ENCODE measurements around the gene AGBL5. TPM values are rescaled to one million over a fixed set of nuclear protein-coding genes. Genes with fewer than 3 reads are reported as not detected.

The AGBL5 gene
- total and polyA plus RNA-seq, 9 of the 15 experiments (the other 6 are each of a cell fraction or from before 2014, with no cell fraction given), result 3.3 to 52.7 (median 26.2) TPM

DNA sequence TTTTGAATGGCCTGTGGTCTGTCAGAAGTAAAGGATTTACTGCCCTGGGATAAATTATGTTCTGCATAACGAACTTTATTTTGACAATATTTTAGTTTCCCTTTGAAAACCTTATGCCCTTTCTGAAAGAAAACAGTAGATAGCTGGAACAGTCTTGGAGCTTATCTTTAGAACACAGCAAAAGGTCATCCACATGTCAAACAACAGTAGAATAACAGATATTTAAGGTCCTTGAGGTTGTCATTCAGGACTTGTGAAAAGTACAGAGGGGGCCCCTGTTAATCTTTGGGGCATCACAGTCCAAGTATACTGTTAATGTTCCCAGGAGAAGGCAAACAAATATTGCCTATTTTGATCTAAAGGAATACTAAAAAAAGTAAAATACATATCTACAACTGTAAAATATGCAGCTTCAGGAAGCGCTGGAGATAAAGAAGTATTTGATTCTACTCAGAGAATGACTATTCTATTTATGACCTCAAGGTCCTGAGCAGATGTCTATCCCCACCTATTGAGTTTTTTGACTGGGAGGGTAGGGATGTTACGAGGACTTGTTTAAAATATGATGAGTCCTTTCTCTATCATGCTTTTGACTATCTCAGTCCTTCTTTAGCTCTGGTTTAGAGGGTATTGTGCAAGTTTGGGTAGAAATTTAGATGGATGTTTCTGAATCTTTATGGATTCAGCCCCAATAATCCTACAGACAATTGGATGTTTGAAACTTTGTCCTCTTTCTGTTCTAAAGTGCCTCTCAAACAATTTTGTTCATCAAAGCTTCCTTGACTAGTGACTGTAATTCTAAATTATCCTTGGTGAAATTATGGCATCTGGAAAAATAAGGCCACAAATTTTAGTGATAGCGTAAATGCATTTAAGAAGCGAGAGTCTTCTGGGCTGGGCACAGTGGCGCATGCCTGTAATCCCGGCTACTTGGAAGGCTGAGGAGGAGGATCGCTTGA lies 43.8 kb upstream of the AGBL5 start:
- H3K9me3 ChIP-seq (replicated peaks; ENCODE audit: control insufficient read depth, insufficient read depth, low read depth, low read length), result no peaks in the 10 kb centered on the region
- H3K27me3 ChIP-seq (ENCODE audit: control insufficient read depth in 2 of 2, insufficient read depth in 2 of 2, low read length in 2 of 2), result no peaks in the 10 kb centered on the region
- no TSS peak for BruUV-seq (replicated peaks)
- DNase-seq (ENCODE audit: extremely low read depth in 1 of 4, low spot score in 3 of 4), result peak; percentile 44 to 81 (median 60)
- peak overlapping the region; percentile 5; the same call in 1 of the 2 replicates for H3K4me3 ChIP-seq
- H3K79me2 ChIP-seq (ENCODE audit: control insufficient read depth, insufficient read depth, low read length), result peaks cover 67% of the 10 kb centered on the region
- peak overlapping the region in 1 of 2 experiments; percentile 68; a peak in 2 of 4 replicates for H3K9ac ChIP-seq (ENCODE audit: insufficient read depth in 1 of 2, low read depth in 2 of 2, low read length in 2 of 2)
- intact Hi-C loops (cut with micrococcal nuclease) (loop anchor here (1.0 to 2.0 kb wide), 3 partner anchors 9 to 35 kb away; no protein-coding TSS in a partner anchor), in situ Hi-C loops (cut with MboI) (no loop called here)
- 0 out of 2 replicates have a peak overlapping the region, but pooled peaks have one; percentile 9 for H2AFZ ChIP-seq (ENCODE audit: low read depth, low read length)
- CTCF ChIA-PET (ENCODE audit: low intra/inter-chr PET ratio), result no interaction called here
- H3K27ac ChIP-seq (ENCODE audit: extremely low read depth, low read depth, low read length), result peak overlapping the region; percentile 88
- peak overlapping the region; percentile 70 for H3K4me2 ChIP-seq (ENCODE audit: insufficient read depth, low read length)
- H3K9me1 ChIP-seq (ENCODE audit: control insufficient read depth, insufficient read depth, low read length), result peaks cover 3% of the 10 kb centered on the region
- POLR2A ChIA-PET, result interaction anchor here (0.9 to 2.6 kb wide), 11 partner anchors 8 to 655 kb away, joined by 3 to 13 read pairs (median 5); partner anchors contain the start of gene TMEM214
- WGBS (ENCODE audit: insufficient coverage, low coverage, missing lambda C conversion rate), result 33% methylated on average over 7 of the region's 8 CpGs
- peak; percentile 67 for ATAC-seq
- FAIRE-seq, result peak; percentile 83
- no peaks in the 10 kb centered on the region for H4K20me1 ChIP-seq (replicated peaks; ENCODE audit: control insufficient read depth, insufficient read depth, low read length)
- H3K36me3 ChIP-seq (ENCODE audit: control insufficient read depth, insufficient read depth, low read length), result peaks cover 3% of the 10 kb centered on the region; the same call in 2 of the 3 replicates
- peaks cover 33 to 90% of the 10 kb centered on the region in 2 experiments for H3K4me1 ChIP-seq (replicated peaks in 1 of 2; ENCODE audit: control insufficient read depth in 2 of 2, insufficient read depth in 2 of 2, low read length in 2 of 2)
- TF ChIP-seq, protein P1, sequence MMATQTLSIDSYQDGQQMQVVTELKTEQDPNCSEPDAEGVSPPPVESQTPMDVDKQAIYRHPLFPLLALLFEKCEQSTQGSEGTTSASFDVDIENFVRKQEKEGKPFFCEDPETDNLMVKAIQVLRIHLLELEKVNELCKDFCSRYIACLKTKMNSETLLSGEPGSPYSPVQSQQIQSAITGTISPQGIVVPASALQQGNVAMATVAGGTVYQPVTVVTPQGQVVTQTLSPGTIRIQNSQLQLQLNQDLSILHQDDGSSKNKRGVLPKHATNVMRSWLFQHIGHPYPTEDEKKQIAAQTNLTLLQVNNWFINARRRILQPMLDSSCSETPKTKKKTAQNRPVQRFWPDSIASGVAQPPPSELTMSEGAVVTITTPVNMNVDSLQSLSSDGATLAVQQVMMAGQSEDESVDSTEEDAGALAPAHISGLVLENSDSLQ (IDR thresholded peaks at IDR 0.05), result peak; percentile 94
- peak; percentile 19; the same call in 1 of the 2 replicates for TF ChIP-seq NFATC3 (IDR thresholded peaks at IDR 0.05)
- TF ChIP-seq ARID1B (IDR thresholded peaks at IDR 0.05), result peak; percentile 93
- peak; percentile 53 for TF ChIP-seq ZNF644 (tag; IDR thresholded peaks at IDR 0.05; ENCODE audit: low read depth)
- TF ChIP-seq RNF2 (IDR thresholded peaks at IDR 0.05), result peak; percentile 78
- TF ChIP-seq, protein P2, sequence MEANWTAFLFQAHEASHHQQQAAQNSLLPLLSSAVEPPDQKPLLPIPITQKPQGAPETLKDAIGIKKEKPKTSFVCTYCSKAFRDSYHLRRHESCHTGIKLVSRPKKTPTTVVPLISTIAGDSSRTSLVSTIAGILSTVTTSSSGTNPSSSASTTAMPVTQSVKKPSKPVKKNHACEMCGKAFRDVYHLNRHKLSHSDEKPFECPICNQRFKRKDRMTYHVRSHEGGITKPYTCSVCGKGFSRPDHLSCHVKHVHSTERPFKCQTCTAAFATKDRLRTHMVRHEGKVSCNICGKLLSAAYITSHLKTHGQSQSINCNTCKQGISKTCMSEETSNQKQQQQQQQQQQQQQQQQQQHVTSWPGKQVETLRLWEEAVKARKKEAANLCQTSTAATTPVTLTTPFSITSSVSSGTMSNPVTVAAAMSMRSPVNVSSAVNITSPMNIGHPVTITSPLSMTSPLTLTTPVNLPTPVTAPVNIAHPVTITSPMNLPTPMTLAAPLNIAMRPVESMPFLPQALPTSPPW (CRISPR knock-in tag; IDR thresholded peaks at IDR 0.05), result peak; percentile 38; the same call in 1 of the 2 replicates
- TF ChIP-seq, protein P3, sequence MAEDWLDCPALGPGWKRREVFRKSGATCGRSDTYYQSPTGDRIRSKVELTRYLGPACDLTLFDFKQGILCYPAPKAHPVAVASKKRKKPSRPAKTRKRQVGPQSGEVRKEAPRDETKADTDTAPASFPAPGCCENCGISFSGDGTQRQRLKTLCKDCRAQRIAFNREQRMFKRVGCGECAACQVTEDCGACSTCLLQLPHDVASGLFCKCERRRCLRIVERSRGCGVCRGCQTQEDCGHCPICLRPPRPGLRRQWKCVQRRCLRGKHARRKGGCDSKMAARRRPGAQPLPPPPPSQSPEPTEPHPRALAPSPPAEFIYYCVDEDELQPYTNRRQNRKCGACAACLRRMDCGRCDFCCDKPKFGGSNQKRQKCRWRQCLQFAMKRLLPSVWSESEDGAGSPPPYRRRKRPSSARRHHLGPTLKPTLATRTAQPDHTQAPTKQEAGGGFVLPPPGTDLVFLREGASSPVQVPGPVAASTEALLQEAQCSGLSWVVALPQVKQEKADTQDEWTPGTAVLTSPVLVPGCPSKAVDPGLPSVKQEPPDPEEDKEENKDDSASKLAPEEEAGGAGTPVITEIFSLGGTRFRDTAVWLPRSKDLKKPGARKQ (CRISPR knock-in tag; IDR thresholded peaks at IDR 0.05), result no peak
- peak; percentile 98 for TF ChIP-seq MEIS2 (IDR thresholded peaks at IDR 0.05; ENCODE audit: partially characterized antibody)
- TF ChIP-seq, protein P4, sequence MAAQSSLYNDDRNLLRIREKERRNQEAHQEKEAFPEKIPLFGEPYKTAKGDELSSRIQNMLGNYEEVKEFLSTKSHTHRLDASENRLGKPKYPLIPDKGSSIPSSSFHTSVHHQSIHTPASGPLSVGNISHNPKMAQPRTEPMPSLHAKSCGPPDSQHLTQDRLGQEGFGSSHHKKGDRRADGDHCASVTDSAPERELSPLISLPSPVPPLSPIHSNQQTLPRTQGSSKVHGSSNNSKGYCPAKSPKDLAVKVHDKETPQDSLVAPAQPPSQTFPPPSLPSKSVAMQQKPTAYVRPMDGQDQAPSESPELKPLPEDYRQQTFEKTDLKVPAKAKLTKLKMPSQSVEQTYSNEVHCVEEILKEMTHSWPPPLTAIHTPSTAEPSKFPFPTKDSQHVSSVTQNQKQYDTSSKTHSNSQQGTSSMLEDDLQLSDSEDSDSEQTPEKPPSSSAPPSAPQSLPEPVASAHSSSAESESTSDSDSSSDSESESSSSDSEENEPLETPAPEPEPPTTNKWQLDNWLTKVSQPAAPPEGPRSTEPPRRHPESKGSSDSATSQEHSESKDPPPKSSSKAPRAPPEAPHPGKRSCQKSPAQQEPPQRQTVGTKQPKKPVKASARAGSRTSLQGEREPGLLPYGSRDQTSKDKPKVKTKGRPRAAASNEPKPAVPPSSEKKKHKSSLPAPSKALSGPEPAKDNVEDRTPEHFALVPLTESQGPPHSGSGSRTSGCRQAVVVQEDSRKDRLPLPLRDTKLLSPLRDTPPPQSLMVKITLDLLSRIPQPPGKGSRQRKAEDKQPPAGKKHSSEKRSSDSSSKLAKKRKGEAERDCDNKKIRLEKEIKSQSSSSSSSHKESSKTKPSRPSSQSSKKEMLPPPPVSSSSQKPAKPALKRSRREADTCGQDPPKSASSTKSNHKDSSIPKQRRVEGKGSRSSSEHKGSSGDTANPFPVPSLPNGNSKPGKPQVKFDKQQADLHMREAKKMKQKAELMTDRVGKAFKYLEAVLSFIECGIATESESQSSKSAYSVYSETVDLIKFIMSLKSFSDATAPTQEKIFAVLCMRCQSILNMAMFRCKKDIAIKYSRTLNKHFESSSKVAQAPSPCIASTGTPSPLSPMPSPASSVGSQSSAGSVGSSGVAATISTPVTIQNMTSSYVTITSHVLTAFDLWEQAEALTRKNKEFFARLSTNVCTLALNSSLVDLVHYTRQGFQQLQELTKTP (IDR thresholded peaks at IDR 0.05; ENCODE audit: low read depth in 1 of 2, partially characterized antibody in 2 of 2), result peak in 1 of 2 experiments; percentile 89
- TF ChIP-seq PRPF4 (IDR thresholded peaks at IDR 0.05; ENCODE audit: insufficient read depth, low read depth, low read length, poor library complexity, severe bottlenecking), result no peak
- peak; percentile 25; the same call in 1 of the 2 replicates for TF ChIP-seq L3MBTL2 (IDR thresholded peaks at IDR 0.05)
